SIG-M5 treated with dmso at 0.1 percent for 504 hours (cell line): ENCODE data around the gene CHRM2.

Source experiments
- DNase-seq: peaks from one replicate; lab custom pipeline; 2025; ENCODE audit not compliant: unreplicated experiment; lab: John Stamatoyannopoulos, UW

CHRM2 gene

GRCh38 chr7:136894789-136895188, 26.3 kb downstream of the CHRM2 start:
- DNase-seq = no peak

DNA sequence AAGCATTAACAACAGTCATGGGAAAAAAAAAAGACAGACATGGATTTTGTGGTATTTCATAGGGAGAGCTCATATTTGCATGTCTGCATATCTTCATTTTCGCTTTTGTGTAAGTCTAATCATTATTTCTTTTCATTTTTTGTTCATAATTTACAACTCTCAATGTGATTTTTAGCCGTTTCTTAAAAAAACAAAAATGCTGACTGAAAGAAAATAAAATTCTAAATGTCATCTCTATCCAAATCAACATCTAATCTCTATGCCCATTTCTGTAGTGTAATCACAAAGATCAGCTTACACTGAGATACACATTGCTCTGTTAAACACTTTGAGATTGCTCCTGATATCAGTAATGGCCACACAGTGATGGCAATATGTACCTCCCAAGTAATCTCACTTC, 29.2 kb downstream of the CHRM2 start:
- no peak for DNase-seq

DNA sequence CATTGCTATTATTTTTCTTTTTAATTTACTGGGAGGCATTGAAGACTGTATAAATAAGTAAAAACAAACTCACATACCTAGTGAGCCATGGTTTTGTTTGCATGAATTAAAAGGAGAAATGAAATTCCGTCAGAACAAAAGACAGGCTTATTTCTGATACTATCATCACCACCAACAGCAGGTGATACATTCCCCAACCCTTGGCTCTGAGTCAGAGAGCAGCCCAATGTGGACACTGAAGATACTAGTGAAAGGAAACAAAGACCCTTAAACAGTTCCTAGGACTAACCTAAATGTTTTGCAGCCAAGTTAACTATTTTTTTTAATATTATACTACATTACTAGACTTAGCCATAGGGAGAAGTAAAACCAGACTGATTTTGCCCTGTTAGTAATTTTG, 31.6 kb downstream of the CHRM2 start:
- DNase-seq = no peak

GRCh38 chr7:136910771-136911170, 42.3 kb downstream of the CHRM2 start:
- no peak for DNase-seq

DNA sequence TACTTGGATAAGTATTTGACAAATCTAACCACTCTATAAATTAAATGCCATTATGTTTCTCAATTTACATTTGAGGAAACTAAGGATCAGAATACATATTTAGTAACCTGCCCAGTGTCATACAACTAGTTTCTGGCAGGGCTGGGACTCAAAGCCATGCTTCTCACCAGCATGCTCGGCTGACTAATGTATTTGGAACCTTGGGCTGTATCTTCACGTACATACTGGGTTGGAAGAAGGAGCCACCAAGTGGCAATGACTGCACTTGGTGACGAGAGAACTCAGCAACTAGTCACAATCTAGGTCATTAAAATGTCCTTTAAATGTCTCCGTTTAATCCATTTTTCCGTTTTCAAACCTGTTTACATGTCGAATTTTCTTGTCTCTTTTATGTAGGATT, 42.9 kb downstream of the CHRM2 start:
- no peak for DNase-seq

DNA sequence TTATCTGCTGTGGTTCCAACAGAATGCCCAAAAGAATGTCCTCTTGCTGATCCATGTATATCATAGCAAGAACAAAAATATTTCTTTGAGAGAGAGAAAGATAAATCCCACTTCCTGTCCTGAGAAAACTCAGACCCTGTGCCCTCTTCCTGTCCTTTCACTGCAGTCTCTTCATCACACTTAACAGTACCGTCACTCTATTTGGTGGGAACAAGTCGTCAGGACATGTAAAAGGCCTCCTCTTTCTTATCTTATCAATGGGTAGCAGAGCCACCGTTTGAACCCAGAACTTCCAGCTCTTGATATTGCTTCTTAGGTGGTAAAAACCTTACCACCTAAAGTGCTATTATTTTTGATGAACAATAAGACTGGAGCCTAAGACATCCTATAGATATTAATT, 43.9 kb downstream of the CHRM2 start:
- DNase-seq = no peak

DNA sequence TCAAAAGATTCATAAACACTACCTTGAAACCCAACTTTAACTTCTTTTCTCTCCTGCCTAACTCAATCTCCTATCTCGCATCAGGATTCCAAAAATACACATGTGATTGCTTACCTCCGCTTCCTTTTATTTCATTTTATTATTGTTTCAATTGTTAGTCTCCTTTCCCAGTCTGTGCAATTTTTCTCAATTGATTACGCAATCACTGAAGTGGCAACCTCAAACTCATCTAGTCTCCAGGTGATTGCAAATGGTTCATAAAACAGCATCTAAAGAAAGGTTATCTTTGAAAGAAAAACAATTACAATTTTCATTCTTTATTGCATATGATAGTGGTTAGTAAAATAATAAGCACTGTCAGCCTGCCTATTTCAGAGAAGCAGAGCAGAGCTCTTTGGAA, 45.6 kb downstream of the CHRM2 start:
- no peak for DNase-seq

DNA sequence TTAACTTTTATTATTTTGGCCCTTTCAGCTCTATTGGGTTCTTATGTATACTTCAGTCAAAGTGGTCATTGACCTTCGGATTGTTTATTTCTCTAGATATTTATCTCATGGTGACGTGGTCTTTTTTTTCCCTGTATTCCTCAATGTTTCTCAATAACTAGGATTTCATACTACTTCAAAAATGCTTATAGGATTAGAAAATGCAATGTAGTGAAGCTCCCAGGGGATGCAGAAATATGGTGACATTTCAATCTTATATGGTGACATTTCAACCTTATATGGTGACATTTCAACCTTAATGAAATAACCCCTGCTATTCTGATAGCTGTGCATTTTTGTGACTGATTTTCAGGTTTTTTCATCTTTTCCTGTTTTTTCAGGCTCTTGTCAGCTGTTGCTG, 51.4 kb downstream of the CHRM2 start:
- DNase-seq = no peak

DNA sequence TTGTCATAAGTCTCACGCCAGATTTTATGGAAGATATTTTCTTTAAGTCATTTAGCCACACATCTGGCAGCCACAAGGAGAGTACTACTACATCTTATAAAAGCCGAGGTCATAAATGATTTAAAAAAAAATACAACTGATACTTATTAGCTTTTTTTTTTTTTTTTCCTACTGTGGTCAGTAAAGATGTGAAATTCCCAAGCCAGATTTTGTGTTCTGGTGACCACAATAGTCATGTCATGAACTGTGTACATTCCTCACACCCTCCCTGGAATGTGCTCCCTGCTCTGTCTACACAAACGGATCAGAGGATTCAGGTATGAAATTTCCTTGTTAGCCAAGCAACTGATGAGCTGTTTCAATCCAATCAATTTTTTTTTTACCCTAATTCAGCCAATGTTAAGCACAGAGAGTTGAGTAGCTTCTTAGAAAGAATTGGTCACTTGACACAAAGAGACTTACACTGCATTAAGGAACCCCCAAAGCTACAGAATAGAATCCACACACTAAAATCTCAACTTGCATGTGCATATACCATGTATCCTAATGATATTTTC, 54.7 kb downstream of the CHRM2 start:
- DNase-seq = no peak

- no peak for DNase-seq
These were observed 56.6 kb downstream of the CHRM2 start for GRCh38 chr7:136925044-136925443.

DNA sequence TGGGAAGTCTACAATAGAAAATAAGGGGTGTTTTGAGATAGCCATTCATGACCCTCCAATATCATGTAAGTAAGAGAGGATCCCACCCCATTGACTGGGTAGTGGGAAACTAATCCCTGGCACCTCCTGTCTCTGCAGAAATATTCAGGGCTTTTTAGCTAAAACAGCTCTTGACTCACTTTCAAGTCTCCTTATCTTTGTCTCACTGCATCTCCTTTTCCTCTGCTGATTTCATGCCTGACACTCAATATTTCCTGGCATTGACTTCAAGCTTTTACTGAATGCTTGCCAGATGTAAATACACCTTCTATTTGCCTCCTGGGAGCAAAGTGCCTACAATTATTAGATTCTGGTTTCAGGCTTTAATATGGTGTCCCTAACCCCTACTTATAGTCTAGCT, 57.1 kb downstream of the CHRM2 start:
- DNase-seq = no peak

GRCh38 chr7:136931169-136931867, 62.9 kb downstream of the CHRM2 start:
- no peak for DNase-seq

DNA sequence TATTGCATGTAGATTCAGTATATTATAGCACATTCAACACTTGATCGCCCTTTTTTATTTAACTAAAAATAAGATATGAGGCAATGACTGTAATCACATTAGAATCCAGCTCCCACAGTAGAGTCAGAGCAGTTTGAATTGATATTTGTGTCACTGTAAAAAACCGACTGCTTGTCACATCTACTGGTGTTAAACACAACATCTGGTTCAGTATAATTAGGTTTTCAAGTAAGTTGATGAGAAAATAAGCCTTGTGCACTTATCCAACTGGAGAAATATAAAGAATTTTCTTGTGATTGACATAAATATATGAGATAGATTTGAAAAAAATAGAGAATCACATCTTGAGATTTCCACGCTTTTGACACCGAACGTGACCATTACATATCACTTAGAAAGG, 69.0 kb downstream of the CHRM2 start:
- DNase-seq = no peak

- no peak for DNase-seq
These were observed 70.0 kb downstream of the CHRM2 start for GRCh38 chr7:136938476-136938875.

DNA sequence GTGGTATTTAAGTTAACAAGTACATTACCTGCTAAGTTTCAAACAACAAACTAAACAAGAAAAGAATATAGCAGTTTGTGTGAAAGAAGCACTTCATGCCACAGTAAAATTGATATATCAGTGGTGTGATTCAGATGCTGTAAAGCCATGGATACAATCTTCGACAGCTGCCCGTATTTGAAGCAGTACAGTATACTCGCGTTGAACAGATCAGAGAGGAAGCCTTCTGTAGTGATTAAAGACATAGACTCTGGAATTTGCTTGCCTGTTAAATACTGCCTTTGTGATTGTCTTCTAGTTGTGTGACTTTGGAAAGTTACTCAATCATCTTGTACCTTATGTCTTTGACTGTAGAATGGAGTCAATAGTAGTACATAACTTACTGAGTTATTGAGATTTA, 71.7 kb downstream of the CHRM2 start:
- DNase-seq = no peak

- no peak for DNase-seq
These were observed 72.5 kb downstream of the CHRM2 start for GRCh38 chr7:136940917-136941316.

GRCh38 chr7:136941816-136942215, 73.4 kb downstream of the CHRM2 start:
- DNase-seq = no peak

DNA sequence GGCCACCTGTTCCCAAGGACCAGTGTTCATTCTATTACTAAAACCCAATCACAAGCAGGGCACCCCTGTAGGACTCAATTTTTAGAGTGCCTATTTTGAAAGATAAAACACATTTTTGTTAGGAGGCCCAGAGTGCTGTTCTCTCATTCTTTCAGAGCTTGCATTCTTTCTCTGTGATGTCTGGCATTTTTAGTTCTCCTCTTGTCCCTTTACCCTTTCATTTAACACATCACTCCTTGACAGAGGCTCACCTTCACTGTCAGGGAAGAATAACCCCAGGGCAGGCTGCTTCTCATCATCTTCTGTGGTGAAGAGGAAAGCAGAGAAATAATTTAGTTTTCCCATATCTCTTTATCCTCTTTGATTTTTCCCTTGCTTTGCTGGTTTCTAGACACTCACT, 73.9 kb downstream of the CHRM2 start:
- DNase-seq = no peak

DNA sequence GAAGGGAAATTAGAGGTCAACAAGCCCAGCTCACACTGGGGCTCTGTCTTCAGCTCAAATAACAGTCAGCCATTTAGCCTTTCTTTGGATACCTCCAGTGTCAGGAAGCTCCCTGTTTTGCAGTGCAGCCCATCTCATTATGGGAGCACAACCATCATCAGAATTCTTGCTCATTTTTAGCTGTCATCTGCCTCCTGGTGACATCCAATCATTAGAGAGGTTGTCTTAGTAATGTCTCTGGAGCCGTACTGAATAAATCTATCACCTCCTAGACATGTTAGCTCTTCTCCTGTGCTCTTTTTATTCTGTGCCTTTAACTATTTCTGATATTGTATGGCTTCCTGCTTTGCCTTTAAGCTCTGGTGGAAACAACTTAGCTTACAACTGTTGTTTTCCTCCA, 74.5 kb downstream of the CHRM2 start:
- no peak for DNase-seq

DNA sequence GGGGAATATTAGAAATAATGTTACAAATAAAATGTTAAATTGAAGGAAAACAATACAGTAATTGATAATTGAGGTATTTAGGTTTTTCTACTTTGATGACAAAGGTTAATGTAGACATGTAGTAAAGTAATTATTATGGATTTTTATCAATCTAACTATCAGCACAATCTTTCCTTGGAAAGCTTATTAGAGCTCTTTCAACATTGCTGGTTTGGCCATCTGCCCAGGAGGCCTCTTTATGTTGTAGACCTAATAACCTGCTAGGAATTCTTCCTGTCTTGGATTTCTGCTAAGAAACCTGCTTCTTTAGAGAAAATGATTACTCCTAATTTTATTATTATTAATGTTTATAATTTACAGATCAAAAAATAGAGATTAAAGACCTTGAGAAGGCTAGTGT, 78.9 kb downstream of the CHRM2 start:
- no peak for DNase-seq

GRCh38 chr7:136950331-136950730, 81.9 kb downstream of the CHRM2 start:
- no peak for DNase-seq

GRCh38 chr7:136953386-136953785, 84.9 kb downstream of the CHRM2 start:
- no peak for DNase-seq

DNA sequence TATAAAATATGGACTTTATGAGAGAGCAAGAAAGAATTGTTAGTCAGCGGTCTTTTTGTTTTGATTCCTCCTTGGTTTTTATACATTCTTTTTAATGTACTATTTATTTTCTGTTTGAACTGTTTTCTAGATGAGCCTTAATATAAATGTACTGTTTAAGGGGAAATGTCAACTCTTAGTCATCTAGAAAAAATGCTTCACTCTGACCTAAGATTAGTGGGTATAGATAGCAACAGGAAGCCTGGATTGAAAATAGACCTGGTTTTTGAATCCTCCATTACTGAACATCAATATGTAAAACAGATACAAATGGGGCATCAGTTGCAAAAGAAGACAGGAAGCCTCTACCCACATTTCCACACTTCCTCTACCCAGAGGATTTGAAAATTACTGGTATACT, 87.8 kb downstream of the CHRM2 start:
- DNase-seq = no peak
